Progenitor cell of endocrine pancreas (in vitro differentiated cells): ENCODE data around the gene EGFL8. TPM values are rescaled to one million over a fixed set of nuclear protein-coding genes. Genes with fewer than 3 reads are reported as not detected.
"Not testable (repeated sequence)": the region's sequence is repeated elsewhere in the genome, so short reads cannot be mapped to it uniquely, and the experiment has no call there.

ENCODE experiments used
- DNase-seq: peaks from one replicate; pipeline ENCODE4 v3.0.0; 2021; ENCODE audit warnings: low spot score; ENCODE audit not compliant: unreplicated experiment
- H3K27ac Mint-ChIP-seq: 2 replicates; pipeline ENCODE4 v1.8.0; 2021; ENCODE audit warnings: mild to moderate bottlenecking, moderate library complexity, mixed read lengths
- H3K27me3 Mint-ChIP-seq: 2 replicates; pipeline ENCODE4 v1.8.0; 2021; ENCODE audit warnings: mixed read lengths
- H3K36me3 Mint-ChIP-seq: 2 replicates; pipeline ENCODE4 v1.8.0; 2022; ENCODE audit warnings: mixed read lengths; ENCODE audit not compliant: insufficient read depth
- H3K4me1 Mint-ChIP-seq: 2 replicates; pipeline ENCODE4 v1.8.0; 2021; ENCODE audit warnings: low read depth, mixed read lengths
- H3K4me3 Mint-ChIP-seq: 2 replicates; pipeline ENCODE4 v1.8.0; 2021; ENCODE audit warnings: low read depth, mild to moderate bottlenecking, moderate library complexity, mixed read lengths
- H3K9me3 Mint-ChIP-seq: 2 replicates; pipeline ENCODE4 v1.8.0; 2021; ENCODE audit warnings: low read depth, mixed read lengths
- CTCF ChIP-seq: fragments of 200-600 bp; sonication (generic); IDR thresholded peaks from one replicate; pipeline ENCODE4 v1.5.0; 2021; ENCODE audit warnings: antibody characterized with exemption, mild to moderate bottlenecking; ENCODE audit not compliant: unreplicated experiment
- total RNA-seq: library from RNA; stranded (reverse); gene quantifications from 2 replicates; pipeline ENCODE4 v1.2.1, GENCODE V29; 2021

Gene EGFL8
- total RNA-seq, 1 donor from 2014 or later = 83.1 TPM

GRCh38 chr6:32133786-32134185, 30.6 kb upstream of the EGFL8 start:
- Mint-ChIP-seq H3K27ac (no peak overlapping the region), H3K4me1 (peaks cover 8% of the 10 kb centered on the region), H3K36me3 (no peaks in the 10 kb centered on the region), H3K4me3 (no peak overlapping the region), H3K9me3 (no peaks in the 10 kb centered on the region), H3K27me3 (peaks cover 6% of the 10 kb centered on the region)
- TF ChIP-seq CTCF = no peak
- no peak for DNase-seq

DNA sequence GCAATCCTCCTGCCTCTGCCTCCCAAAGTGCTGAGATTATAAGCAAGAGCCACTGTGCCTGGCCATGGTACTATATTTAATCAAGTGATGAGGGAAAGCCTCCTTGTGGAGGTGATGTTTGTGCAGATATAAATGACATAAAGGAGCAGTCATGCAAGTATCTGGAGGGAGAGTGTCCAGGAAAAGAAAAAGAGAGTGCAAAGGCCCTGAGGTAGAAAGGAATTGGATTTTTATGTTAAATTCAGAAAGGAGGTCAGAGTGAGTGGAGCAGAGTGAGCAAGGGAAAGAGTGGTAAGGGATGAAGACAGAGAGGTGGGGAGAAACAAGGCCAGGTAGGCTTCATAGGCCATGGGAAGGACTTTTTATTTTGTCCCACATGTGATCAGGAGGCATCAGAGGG, 26.9 kb upstream of the EGFL8 start:
- Mint-ChIP-seq H3K27ac (no peak overlapping the region), H3K9me3 (no peaks in the 10 kb centered on the region), H3K27me3 (peaks cover 6% of the 10 kb centered on the region), H3K4me1 (peaks cover 8% of the 10 kb centered on the region), H3K4me3 (no peak overlapping the region), H3K36me3 (no peaks in the 10 kb centered on the region)
- TF ChIP-seq CTCF = no peak
- no peak for DNase-seq

DNA sequence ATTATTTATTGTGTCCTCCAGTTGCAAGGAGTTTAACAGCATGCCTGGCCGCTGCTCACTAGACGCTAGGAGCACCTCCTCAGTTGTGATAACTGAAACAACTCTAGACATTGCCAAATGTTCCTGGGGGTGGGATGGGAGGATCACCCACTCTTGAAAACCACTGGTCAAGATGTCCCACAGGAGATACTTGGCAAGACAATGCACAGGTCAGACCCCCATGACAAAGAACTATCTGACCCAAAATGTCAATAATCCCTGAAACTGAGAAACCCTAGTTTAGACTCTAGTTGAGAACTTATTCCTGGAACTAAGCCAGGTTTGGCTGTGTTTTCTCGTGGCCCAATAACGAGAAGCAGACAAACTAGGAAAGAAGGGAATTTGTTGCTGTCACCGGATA, 24.8 kb upstream of the EGFL8 start:
- H3K27me3 Mint-ChIP-seq = peaks cover 3% of the 10 kb centered on the region
- no peak overlapping the region for H3K27ac Mint-ChIP-seq
- H3K9me3 Mint-ChIP-seq = no peaks in the 10 kb centered on the region
- no peak for TF ChIP-seq CTCF
- H3K4me1 Mint-ChIP-seq = peaks cover 8% of the 10 kb centered on the region
- no peak for DNase-seq
- no peak overlapping the region for H3K4me3 Mint-ChIP-seq
- H3K36me3 Mint-ChIP-seq = no peaks in the 10 kb centered on the region

GRCh38 chr6:32140420-32141046, 23.9 kb upstream of the EGFL8 start:
- H3K4me3 Mint-ChIP-seq = no peak overlapping the region
- no peak for TF ChIP-seq CTCF
- H3K9me3 Mint-ChIP-seq = no peaks in the 10 kb centered on the region
- no peaks in the 10 kb centered on the region for H3K36me3 Mint-ChIP-seq
- H3K27ac Mint-ChIP-seq = no peak overlapping the region
- no peak for DNase-seq
- no peaks in the 10 kb centered on the region for H3K27me3 Mint-ChIP-seq
- peaks cover 8% of the 10 kb centered on the region for H3K4me1 Mint-ChIP-seq

DNA sequence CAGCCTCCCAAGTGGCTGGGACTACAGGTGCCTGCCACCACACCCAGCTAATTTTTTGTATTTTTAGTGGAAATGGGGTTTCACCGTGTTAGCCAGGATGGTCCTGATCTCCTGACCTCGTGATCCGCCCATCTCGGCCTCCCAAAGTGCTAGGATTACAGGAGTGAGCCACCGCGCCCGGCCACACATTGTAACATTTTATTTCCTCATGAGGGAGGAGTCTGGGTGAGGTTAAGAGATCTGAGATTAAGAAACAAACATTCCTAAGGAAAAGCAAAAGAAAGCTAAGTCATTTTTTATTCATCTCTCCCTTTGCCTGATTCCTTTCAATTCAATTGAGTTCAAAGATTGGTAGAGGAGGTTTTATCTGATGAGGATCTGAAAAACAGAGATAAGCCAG, 20.2 kb upstream of the EGFL8 start:
- not testable (repeated sequence) for H3K36me3 Mint-ChIP-seq, DNase-seq, H3K9me3 Mint-ChIP-seq, H3K4me3 Mint-ChIP-seq, H3K27me3 Mint-ChIP-seq, H3K27ac Mint-ChIP-seq
- H3K4me1 Mint-ChIP-seq = peaks cover 17% of the 10 kb centered on the region

GRCh38 chr6:32146287-32146686, 18.1 kb upstream of the EGFL8 start:
- H3K4me3 Mint-ChIP-seq = no peak overlapping the region
- H3K27me3 Mint-ChIP-seq = peaks cover 12% of the 10 kb centered on the region
- H3K27ac Mint-ChIP-seq = peak overlapping the region; percentile 7
- H3K4me1 Mint-ChIP-seq = peaks cover 12% of the 10 kb centered on the region
- no peaks in the 10 kb centered on the region for H3K9me3 Mint-ChIP-seq
- H3K36me3 Mint-ChIP-seq = peaks cover 4% of the 10 kb centered on the region
- no peak for TF ChIP-seq CTCF
- DNase-seq = no peak
